ENCODE data around the gene TUBB. TPM values are rescaled to one million over a fixed set of nuclear protein-coding genes. Genes with fewer than 3 reads are reported as not detected.
"Not testable (repeated sequence)": the region's sequence is repeated elsewhere in the genome, so short reads cannot be mapped to it uniquely, and the experiment has no call there.

Gene TUBB
- total RNA-seq, 1 donor from 2014 or later = 452 TPM

GRCh38 chr6:30756405-30757003, 36.4 kb downstream of the TUBB start:
- DNase-seq (ENCODE audit: low spot score) = not testable (repeated sequence)

- DNase-seq (ENCODE audit: low spot score) = no peak
Measured at GRCh38 chr6:30757261-30757904, 37.2 kb downstream of the TUBB start.

GRCh38 chr6:30759575-30760239, 39.6 kb downstream of the TUBB start:
- DNase-seq (ENCODE audit: low spot score) = no peak

- DNase-seq (ENCODE audit: low spot score) = no peak
Measured at GRCh38 chr6:30760549-30760948, 40.4 kb downstream of the TUBB start.

- DNase-seq (ENCODE audit: low spot score) = no peak
Measured at GRCh38 chr6:30761791-30762429, 41.8 kb downstream of the TUBB start.

- DNase-seq (ENCODE audit: low spot score) = no peak
Measured at GRCh38 chr6:30763155-30763617, 43.0 kb downstream of the TUBB start.

- no peak for DNase-seq (ENCODE audit: low spot score)
Measured at GRCh38 chr6:30763618-30764489, 43.7 kb downstream of the TUBB start.

GRCh38 chr6:30764490-30765043, 44.4 kb downstream of the TUBB start:
- not testable (repeated sequence) for DNase-seq (ENCODE audit: low spot score)

GRCh38 chr6:30765495-30765894, 45.3 kb downstream of the TUBB start:
- not testable (repeated sequence) for DNase-seq (ENCODE audit: low spot score)

GRCh38 chr6:30766461-30767157, 46.5 kb downstream of the TUBB start:
- no peak for DNase-seq (ENCODE audit: low spot score)

- no peak for DNase-seq (ENCODE audit: low spot score)
Measured at GRCh38 chr6:30767158-30767943, 47.2 kb downstream of the TUBB start.

- no peak for DNase-seq (ENCODE audit: low spot score)
Measured at GRCh38 chr6:30767944-30768301, 47.8 kb downstream of the TUBB start.

GRCh38 chr6:30768634-30769087, 48.5 kb downstream of the TUBB start:
- DNase-seq (ENCODE audit: low spot score) = no peak

- DNase-seq (ENCODE audit: low spot score) = no peak
Measured at GRCh38 chr6:30769088-30769852, 49.1 kb downstream of the TUBB start.

- DNase-seq (ENCODE audit: low spot score) = no peak
Measured at GRCh38 chr6:30769853-30770524, 49.8 kb downstream of the TUBB start.

- DNase-seq (ENCODE audit: low spot score) = no peak
Measured at GRCh38 chr6:30770592-30770991, 50.4 kb downstream of the TUBB start.

GRCh38 chr6:30774701-30775100, 54.5 kb downstream of the TUBB start:
- no peak for DNase-seq (ENCODE audit: low spot score)

Measured in mesenteric fat pad (tissue), 1 donor.